GM19455 (cell line): ENCODE measurements around the gene TUBGCP5.
"Not testable (repeated sequence)": the region's sequence is repeated elsewhere in the genome, so short reads cannot be mapped to it uniquely, and the experiment has no call there.

Source experiments
- ATAC-seq: cut with Tn5 transposase; IDR thresholded peaks from one replicate; pipeline ENCODE4 v1.9.1; 2021; ENCODE audit not compliant: unreplicated experiment

TUBGCP5 gene

GRCh38 chr15:23043535-23043934 is 4.2 kb upstream of the TUBGCP5 start:
- not testable (repeated sequence) for ATAC-seq

DNA sequence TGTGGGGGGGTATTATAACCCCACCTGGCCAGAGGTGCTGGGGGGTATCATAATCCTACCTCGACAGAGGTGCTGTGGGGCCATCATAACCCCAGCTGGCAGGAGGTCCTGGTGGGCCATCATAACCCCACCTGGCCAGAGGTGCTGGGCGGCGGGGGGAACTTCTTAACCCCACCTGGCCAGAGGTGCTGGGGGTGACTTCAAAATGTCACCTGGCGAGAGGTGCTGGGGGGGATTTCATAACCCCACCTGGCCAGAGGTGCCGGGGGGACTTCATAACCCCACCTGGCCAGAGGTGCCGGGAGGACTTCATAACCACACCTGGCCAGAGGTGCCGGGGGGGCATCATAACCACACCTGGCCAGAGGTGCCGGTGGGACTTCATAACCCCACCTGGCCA is 2.4 kb upstream of the TUBGCP5 start:
- ATAC-seq: not testable (repeated sequence)

DNA sequence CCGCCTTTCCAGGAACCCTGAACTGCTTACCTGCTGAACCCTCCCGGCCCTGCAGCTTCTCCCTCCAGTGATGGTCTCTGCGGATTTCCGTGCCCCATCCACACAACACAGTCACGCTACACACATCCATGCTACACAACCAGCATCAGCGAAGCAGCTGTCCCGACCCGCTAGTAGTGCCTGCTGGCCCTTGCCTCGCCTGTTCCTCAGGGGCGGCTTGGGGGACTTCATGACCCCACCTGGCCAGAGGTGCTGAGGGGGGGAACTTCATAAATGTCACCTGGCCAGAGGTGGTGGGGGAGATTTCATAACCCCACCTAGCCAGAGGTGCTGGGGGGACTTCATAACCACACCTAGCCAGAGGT is 530 bp upstream of the TUBGCP5 start:
- peak; percentile 28 for ATAC-seq

GRCh38 chr15:23038726-23039142 is 635 bp downstream of the TUBGCP5 start:
- peak; percentile 11 for ATAC-seq

GRCh38 chr15:23035964-23036566 is 3.3 kb downstream of the TUBGCP5 start:
- ATAC-seq: no peak

GRCh38 chr15:23033979-23034378 is 5.4 kb downstream of the TUBGCP5 start:
- no peak for ATAC-seq

DNA sequence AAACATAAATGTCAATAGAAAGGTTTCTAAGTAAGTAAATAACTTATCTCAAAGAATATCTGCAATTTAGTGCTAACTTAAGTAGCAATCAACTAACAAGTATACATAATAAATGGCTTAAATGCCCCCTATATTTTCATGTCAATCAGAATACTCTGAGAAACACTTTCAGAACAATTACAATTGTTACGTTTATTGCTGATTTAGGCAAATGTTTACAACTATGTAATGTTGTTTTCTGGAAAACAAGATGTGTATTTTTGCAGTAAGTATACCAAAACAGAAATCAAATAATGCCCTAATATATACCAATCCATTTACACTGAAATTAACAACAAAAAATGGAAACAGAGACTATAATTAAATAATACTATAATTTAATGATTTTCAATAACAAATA is 13.2 kb downstream of the TUBGCP5 start:
- no peak for ATAC-seq

GRCh38 chr15:23022156-23022555 is 17.2 kb downstream of the TUBGCP5 start:
- no peak for ATAC-seq

- ATAC-seq: no peak
These were observed 24.9 kb downstream of the TUBGCP5 start for GRCh38 chr15:23014394-23015000.

GRCh38 chr15:23013681-23014080 is 25.7 kb downstream of the TUBGCP5 start:
- no peak for ATAC-seq

GRCh38 chr15:23012616-23013015 is 26.8 kb downstream of the TUBGCP5 start:
- ATAC-seq: not testable (repeated sequence)

GRCh38 chr15:23003736-23004135 is 35.6 kb downstream of the TUBGCP5 start:
- no peak for ATAC-seq

- ATAC-seq: no peak
These were observed 36.4 kb downstream of the TUBGCP5 start for GRCh38 chr15:23002920-23003319.

- no peak for ATAC-seq
These were observed 43.6 kb downstream of the TUBGCP5 start for GRCh38 chr15:22995795-22996194.

DNA sequence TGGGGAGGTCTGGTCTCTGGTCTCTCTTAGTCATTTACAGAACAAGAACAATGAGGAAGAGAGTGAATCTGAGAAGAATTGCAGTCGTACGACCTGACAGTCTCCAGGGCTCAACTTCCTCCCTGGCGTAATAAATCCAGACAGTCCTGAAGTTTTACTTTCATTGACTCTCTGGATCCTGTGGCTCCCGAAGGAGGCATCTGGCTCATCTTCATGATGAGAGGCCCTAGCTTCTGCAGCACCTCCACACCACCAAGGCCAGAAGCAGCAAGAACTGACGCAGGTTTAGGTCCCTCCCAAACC is 47.4 kb downstream of the TUBGCP5 start:
- no peak for ATAC-seq

- no peak for ATAC-seq
These were observed 49.5 kb downstream of the TUBGCP5 start for GRCh38 chr15:22989576-22990477.

DNA sequence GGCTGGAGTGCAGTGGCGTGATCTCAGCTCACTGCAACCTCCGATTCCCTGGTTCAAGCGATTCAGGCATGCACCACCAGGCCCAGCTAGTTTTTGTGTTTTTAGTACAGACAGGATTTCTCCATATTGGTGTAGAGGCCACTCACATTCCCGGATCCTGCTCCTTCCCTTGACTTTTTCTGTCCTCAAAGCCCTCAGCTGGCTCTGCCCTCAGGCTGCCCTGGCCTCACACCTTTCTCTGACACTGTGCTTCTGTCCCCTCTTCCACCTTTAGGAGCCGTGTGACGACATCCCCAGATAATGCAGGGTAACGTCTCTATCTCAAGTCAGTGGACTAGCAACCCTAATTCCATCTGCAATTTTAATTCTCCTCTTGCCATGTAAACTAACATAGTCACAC is 50.6 kb downstream of the TUBGCP5 start:
- no peak for ATAC-seq

- not testable (repeated sequence) for ATAC-seq
These were observed 57.4 kb downstream of the TUBGCP5 start for GRCh38 chr15:22981931-22982330.

DNA sequence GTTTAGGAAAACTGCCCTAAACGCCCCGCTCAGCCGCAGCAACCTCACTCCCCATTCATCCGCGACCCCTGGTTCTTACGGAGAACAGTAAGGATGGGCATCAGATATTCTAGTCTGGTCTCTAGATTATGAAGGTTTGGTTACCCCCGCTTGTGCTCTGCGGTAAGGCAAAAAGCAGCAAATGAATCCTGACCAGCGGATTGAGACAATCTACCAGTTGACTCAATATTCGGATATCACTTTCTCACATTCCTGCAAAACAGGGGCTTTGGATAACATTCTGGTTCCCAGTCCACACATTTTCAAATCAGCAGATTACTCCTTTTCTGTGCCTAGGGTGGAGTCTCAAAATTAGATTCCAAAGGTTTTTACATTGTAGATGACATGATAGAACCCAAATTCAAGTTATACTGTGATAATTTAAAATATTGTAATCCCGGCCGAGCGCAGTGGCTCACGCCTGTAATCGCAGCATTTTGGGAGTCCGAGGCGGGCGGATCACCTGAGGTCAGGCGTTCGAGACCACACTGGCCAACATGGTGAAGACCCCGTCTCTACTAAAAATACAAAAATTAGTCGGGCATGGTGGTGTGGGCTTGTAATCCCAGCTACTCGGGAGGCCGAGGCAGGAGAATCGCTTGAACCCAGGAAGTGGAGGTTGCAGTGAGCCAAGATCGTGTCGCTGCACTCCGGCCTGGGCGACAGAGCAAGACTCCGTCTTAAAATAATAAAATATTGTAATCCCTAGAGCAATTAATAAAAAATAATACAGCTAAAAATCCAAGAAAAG is 58.1 kb downstream of the TUBGCP5 start:
- no peak for ATAC-seq

GRCh38 chr15:22980189-22981050 is 58.9 kb downstream of the TUBGCP5 start, which contains the start of gene CYFIP1:
Gene CYFIP1, minus strand, starts transcription at chr15:22980368. Its CDS starts 33,083 bp downstream, at chr15:22947285.
- peak; percentile 60 for ATAC-seq
